SW 1271 (cell line): ENCODE measurements around the gene SLC9C1.
A peak's percentile ranks its signal among the peaks of the same experiment; 100 is the strongest.

Experiments
- DNase-seq, 2 experiments: peaks; one replicate each; lab custom pipeline; 2025; lab: John Stamatoyannopoulos, UW

The SLC9C1 gene

GRCh38 chr3:112293368-112294321, at the start of gene SLC9C1:
Gene SLC9C1, minus strand, starts transcription at chr3:112294216. Its CDS starts 7,425 bp downstream, at chr3:112286791.
- DNase-seq, result peak; percentile 8 to 60

GRCh38 chr3:112341386-112341785, 47.4 kb upstream of the SLC9C1 start:
- DNase-seq, result no peak

GRCh38 chr3:112339609-112340008, 45.6 kb upstream of the SLC9C1 start:
- no peak for DNase-seq

GRCh38 chr3:112339134-112339533, 45.1 kb upstream of the SLC9C1 start:
- DNase-seq, result no peak

- DNase-seq, result no peak
Measured at GRCh38 chr3:112338727-112339056, 44.7 kb upstream of the SLC9C1 start.

- DNase-seq, result no peak
Measured at GRCh38 chr3:112338021-112338726, 44.2 kb upstream of the SLC9C1 start.

- no peak for DNase-seq
Measured at GRCh38 chr3:112335434-112335781, 41.4 kb upstream of the SLC9C1 start.

GRCh38 chr3:112334691-112335433, 40.8 kb upstream of the SLC9C1 start:
- DNase-seq, result no peak

- DNase-seq, result no peak
Measured at GRCh38 chr3:112333381-112334317, 39.6 kb upstream of the SLC9C1 start.

- DNase-seq, result no peak
Measured at GRCh38 chr3:112333002-112333380, 39.0 kb upstream of the SLC9C1 start, which contains the start of gene CD200. Gene CD200, plus strand, starts transcription at chr3:112333156. Its CDS starts 57 bp downstream, at chr3:112333213.

GRCh38 chr3:112331851-112332250, 37.8 kb upstream of the SLC9C1 start:
- no peak for DNase-seq

GRCh38 chr3:112327371-112327951, 33.4 kb upstream of the SLC9C1 start:
- peak; percentile 38 to 80 for DNase-seq

- no peak for DNase-seq
Measured at GRCh38 chr3:112321867-112322652, 28.0 kb upstream of the SLC9C1 start.

GRCh38 chr3:112320691-112321090, 26.7 kb upstream of the SLC9C1 start:
- no peak for DNase-seq

GRCh38 chr3:112319516-112320276, 25.7 kb upstream of the SLC9C1 start:
- DNase-seq, result no peak

- no peak for DNase-seq
Measured at GRCh38 chr3:112315791-112316190, 21.8 kb upstream of the SLC9C1 start.

GRCh38 chr3:112314649-112315048, 20.6 kb upstream of the SLC9C1 start:
- no peak for DNase-seq

- no peak for DNase-seq
Measured at GRCh38 chr3:112308151-112308911, 14.3 kb upstream of the SLC9C1 start.

GRCh38 chr3:112307557-112307956, 13.5 kb upstream of the SLC9C1 start:
- no peak for DNase-seq
